GM18951 (cell line): ENCODE data around the gene CUL9.

ENCODE experiments used
- POLR2A ChIP-seq: IDR thresholded peaks from 4 replicates; pipeline ENCODE4 v1.6.1; 2011; ENCODE audit warnings: mild to moderate bottlenecking; ENCODE audit not compliant: insufficient read length, insufficient read depth; ENCODE audit errors: extremely low read depth
- in situ Hi-C: fragments of 300-500 bp; cut with MboI; formaldehyde crosslinking; loops from one replicate; pipeline ENCODE4 v1.12.0; 2022; ENCODE audit warnings: low sequenced_read_pairs, mixed read lengths, inconsistent platforms; ENCODE audit not compliant: unreplicated experiment

CUL9 gene

DNA sequence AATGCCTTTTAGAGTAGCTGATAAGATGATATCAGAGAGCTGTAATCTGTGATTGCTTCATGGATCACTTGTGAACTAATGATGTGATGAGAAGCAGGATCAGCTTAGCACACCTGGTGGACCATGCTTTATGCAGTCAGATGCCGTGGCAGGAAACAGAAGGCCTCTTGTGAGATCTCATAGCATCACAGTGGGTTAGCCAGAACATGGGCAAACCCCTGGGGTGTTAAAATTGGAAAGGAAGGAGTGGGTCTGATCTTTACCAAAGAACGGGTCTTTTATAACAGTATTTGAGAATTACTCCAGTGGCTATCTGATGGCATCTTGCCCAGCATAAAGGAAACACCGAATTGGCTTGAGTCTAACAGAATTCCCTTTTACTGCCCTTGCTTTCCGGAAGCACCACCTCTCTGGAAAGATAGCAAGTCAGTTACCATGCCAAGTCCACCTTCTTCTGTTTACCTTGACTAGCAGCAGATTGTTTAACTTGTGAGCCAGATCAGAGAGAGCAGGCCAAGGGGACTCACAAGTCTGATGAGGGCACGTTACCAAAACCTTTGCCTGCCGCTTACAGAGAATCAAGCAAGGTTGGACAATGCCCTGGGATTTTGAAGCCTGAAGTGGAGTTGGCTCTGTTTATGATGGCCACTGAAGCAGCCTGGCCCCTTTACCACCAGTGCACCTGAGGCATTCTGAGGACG is 31.8 kb upstream of the CUL9 start:
- in situ Hi-C loops = no loop called here
- no peak for TF ChIP-seq POLR2A

DNA sequence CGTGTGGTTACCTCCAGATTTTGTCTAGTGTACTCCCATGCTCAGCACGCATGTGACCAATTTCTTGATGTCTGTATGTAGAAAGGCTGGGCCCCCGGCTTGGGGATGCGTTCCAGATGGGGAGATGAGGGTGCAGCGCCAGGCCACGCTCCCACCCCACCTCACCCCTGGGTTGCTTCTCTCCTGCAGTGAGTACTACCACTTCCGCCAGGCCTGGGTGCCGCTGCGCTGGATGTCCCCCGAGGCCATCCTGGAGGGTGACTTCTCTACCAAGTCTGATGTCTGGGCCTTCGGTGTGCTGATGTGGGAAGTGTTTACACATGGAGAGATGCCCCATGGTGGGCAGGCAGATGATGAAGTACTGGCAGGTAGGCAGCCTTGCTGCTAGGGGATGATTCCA is 22.4 kb upstream of the CUL9 start:
- TF ChIP-seq POLR2A = no peak
- in situ Hi-C loops = no loop called here

DNA sequence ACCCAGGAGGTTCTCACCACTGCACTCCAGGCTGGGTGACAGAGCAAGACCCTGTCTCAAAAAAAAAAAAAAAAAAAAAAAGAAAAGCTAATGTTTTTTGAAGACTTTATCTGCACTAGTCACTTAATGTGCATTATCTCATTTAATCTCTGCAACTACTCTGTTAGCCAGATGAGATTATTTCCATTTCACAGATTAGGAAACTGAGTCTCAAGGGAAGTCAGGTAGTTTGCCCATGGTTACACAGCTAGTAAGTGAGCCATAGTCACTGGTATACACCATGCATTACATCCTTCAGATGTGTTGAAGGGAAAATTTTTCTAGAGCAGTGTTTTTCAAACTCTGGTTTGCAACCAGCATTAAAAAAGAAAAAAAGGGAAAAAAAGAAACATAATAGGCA is 18.1 kb upstream of the CUL9 start:
- in situ Hi-C loops = no loop called here
- no peak for TF ChIP-seq POLR2A

DNA sequence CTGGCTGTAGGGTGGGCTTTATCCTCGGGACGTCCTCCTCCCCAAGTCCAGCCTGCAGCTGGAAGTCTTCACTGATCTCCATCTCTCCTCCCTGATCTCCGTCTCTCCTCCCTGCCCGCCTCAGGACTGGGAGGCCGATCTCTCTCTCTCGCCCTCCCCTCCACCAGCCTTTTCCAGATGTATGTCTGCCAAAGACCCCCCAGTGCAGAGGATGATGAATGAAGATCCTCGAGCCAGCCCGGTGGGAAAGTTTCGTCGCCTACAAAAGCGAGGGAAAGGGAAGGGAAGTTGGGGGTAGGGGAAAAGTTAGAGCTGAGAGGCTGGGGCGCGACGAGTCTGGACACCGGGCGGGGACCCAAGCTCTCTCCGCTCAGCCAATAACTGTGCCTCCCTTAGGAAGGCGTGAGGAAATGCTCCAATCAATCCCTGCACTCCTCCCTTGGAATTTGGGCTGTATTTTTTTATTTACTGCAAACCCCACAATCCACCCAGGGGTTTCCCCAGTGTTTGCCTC is 11.5 kb upstream of the CUL9 start:
- in situ Hi-C loops = no loop called here
- TF ChIP-seq POLR2A = no peak

DNA sequence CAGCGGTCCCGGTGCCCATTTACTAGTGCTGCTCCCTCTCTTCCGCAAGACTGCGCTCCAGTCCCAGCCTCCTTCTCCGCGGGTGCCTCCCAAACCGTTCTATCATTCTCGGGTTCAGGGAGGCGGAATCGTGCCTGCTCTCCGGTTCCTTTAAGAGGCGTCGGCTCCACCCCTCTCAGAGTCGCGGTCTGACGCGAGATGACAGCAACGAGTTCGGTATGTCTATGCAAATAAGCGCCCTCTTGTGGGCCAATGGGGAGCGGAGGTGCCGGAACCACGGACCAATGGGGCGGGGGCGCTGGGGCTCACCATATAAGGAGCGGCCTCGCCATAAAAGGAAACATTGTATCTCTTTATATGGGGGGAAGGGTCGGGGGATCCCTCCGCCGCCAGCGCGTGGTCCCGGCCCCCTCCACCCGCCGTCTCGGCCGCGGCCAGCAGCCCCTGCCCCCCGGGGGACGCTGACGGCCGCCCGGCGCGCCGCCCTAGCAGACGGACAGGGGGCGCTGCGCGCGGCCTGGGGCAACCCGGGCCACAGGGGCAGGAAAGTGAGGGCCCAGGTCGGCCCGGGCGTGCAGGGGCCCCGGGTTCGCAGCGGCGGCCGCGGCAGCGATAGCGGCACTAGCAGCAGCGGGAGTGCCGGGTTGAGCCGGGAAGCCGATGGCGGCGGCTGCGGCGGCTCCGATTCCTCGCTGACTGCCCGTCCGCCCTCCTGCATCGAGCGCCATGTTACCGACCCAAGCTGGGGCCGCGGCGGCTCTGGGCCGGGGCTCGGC is 10.9 kb upstream of the CUL9 start, which contains the start of gene SRF:
SRF (plus strand) TSS at position 339 of the 776 bp plus-strand sequence; CDS start at position 727, 388 bp downstream.
- peak; percentile 67 for TF ChIP-seq POLR2A
- in situ Hi-C loops = no loop called here

DNA sequence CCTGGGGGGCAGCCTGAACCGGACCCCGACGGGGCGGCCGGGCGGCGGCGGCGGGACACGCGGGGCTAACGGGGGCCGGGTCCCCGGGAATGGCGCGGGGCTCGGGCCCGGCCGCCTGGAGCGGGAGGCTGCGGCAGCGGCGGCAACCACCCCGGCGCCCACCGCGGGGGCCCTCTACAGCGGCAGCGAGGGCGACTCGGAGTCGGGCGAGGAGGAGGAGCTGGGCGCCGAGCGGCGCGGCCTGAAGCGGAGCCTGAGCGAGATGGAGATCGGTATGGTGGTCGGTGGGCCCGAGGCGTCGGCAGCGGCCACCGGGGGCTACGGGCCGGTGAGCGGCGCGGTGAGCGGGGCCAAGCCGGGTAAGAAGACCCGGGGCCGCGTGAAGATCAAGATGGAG is 10.3 kb upstream of the CUL9 start:
- in situ Hi-C loops = no loop called here
- no peak for TF ChIP-seq POLR2A

DNA sequence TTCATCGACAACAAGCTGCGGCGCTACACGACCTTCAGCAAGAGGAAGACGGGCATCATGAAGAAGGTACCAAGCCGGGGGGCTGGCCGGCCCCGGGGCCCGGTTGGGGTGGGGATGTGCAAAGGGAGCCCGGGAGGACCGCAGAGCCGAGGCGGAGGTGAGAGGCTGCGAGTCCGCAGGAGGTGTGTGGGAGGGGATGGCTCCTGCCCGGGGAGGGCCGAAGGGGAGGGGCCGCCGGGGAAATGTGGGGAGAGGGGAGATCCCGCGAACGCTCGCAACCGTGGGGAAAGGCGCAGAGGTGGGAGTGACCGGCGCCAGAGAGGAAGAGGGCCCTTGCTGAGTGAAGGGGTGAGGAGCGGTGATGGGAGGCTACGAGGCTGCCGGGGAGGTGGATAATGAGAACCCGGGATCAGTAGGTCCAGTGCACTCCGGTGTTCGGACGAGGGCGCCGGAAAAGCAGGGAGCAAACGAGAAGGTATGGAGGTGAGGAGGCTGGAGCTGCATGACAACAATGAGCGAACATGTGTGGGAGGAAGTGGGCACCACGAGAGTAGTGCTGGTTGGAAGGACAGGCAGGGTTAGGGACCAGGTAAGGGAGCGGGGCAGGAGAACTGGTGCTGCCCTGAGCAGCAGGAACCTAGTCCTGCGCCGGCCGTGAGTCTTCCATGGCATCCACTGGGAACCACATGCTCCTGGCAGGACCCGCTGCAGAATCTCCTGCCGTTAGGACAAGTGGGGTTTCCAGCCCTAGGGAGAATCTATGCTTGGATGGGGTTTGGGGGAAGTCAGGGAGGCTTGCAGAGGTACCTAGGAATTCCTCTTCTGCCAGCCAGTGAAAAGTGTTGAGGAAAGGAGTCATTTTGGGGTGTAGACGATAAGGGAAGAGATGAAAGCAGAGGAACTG is 9.6 kb upstream of the CUL9 start:
- in situ Hi-C loops = no loop called here

DNA sequence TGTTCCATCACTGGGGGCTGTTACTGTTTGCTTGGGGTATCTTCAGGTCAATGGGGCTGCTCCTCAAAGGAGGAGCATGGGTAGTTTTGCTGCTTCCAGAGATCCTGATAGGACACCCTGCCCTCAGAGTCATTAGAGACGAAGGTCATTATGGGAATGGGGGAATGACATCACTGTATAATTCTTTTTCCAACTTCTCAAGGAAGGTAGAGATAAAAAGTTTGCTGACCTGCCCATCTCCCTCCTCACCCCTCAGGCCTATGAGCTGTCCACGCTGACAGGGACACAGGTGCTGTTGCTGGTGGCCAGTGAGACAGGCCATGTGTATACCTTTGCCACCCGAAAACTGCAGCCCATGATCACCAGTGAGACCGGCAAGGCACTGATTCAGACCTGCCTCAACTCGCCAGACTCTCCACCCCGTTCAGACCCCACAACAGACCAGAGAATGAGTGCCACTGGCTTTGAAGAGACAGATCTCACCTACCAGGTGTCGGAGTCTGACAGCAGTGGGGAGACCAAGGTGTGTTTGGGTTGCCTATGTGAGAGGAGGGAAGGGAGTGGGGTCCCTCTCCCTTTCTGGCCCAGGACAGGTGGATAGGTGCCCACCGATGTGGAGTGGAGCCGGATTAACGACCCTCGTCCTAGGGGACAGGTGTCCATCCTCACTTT is 8.3 kb upstream of the CUL9 start:
- TF ChIP-seq POLR2A = no peak
- in situ Hi-C loops = no loop called here

More for the DNA sequence above, 9.6 kb upstream of the CUL9 start:
- TF ChIP-seq POLR2A = no peak

DNA sequence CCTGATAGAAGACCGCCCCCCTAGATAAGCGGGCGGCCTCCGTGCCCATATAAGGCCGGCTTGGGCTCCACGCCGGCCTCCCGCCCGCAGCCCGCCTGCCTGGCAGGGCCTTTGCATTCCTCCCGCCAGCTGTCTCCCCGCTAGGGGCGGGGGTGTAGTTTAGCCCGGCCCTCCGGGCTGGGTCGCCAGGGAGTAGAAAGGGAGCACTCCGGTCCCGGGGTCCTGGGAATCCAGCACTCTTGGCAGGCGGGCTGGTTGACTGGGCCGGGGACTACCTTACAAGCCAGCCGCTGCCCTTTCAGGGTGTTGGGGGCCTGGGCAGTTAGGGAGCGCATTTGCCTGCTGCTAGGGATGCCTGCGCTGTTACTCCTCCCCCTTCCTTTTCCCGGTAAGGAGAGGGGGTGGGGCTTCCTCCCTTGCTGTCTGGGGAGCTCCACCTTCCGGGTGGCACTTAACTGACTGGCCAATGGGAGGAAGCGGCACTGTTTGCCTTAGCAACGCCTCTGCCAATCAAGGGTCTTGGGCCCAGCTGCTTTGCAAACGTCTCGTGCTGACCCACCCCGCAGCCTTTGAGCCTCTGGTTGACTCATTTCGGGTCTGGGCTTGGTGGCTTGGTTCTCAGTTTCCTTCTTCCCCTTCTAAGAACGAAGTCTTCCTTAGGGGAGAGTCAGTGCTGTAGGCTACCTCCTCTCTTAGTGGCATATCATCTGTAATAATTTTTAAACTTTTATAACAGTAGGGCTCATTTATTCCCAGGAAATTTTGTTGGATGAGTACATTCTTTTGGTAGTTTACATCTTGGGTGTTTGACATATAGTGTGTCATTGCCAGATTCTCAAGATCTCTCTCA is 7.5 kb upstream of the CUL9 start:
- TF ChIP-seq POLR2A = peak; percentile 61
- in situ Hi-C loops = no loop called here

DNA sequence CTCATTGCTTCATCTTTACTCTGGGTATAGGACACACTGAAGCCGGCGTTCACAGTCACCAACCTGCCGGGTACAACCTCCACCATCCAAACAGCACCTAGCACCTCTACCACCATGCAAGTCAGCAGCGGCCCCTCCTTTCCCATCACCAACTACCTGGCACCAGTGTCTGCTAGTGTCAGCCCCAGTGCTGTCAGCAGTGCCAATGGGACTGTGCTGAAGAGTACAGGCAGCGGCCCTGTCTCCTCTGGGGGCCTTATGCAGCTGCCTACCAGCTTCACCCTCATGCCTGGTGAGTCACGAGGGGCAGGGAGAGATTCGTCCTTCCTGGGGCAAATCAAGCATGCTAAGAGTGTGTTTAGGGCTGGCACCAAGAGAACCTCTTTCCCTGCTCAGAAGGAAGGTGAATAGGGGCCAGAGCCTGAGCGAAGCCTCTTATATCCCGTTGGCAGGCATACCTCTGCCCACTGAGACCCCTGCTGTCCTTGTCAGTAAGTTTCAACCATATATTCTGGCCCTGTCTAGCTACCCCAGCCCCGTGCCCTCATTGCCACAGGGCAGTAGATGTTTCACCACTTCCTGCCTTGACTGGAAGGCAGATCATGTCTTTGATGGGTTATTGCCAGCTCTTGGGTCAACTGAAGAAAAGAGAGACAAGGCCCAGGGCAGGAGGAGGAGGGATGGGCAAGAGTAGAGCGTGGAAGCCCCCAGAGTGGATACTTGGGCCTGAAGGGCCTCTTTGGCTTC is 6.1 kb upstream of the CUL9 start:
- in situ Hi-C loops = no loop called here
- no peak for TF ChIP-seq POLR2A

DNA sequence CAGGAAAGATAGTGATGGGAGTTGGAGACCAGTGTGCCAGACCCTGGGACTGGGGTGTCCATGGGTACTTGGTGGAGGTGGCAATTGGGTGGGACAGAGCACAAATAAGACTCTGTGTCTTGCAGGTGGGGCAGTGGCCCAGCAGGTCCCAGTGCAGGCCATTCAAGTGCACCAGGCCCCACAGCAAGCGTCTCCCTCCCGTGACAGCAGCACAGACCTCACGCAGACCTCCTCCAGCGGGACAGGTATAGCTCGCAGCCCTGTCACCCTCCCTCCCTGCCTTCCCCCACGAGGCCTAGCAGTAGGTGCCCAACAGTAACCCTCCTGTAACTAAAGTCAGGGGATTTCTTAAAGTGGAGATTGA is 5.6 kb upstream of the CUL9 start:
- TF ChIP-seq POLR2A = no peak
- in situ Hi-C loops = no loop called here
